H1 (cell line): ENCODE results near the gene RIN1. TPM values are rescaled to one million over a fixed set of nuclear protein-coding genes. Genes with fewer than 3 reads are reported as not detected.
A peak's percentile ranks its signal among the peaks of the same experiment; 100 is the strongest.

ENCODE experiments used
- ASH2L ChIP-seq: fragments of 200-600, 300-600 bp; sonication (generic); IDR thresholded peaks from one replicate; pipeline ENCODE4 v1.7.1; 2017; ENCODE audit warnings: low read length
- ATF2 ChIP-seq: IDR thresholded peaks from 2 replicates; pipeline ENCODE4 v1.6.1; 2012; ENCODE audit warnings: low read length, inconsistent platforms
- BACH1 ChIP-seq: IDR thresholded peaks from 2 replicates; pipeline ENCODE4 v1.6.1; 2012; ENCODE audit warnings: low read length, improper control_type of control experiment
- CBX8 ChIP-seq: fragments of 300-800, 300-1000 bp; sonication (generic); IDR thresholded peaks from 2 replicates; pipeline ENCODE4 v1.7.1; 2016; ENCODE audit warnings: low read depth, low read length, borderline replicate concordance
- E2F6 ChIP-seq: IDR thresholded peaks from 2 replicates; pipeline ENCODE4 v1.6.1; 2012; ENCODE audit warnings: inconsistent platforms
- EGR1 ChIP-seq: IDR thresholded peaks from 2 replicates; pipeline ENCODE4 v1.6.1; 2011; ENCODE audit warnings: low read depth, low read length, borderline replicate concordance
- EZH2 ChIP-seq: fragments of 200-600 bp; sonication (generic); IDR thresholded peaks from 2 replicates; pipeline ENCODE4 v1.7.1; 2012; ENCODE audit warnings: low read depth, mild to moderate bottlenecking, moderate library complexity, low read length, inconsistent platforms; ENCODE audit not compliant: severe bottlenecking
- FOSL1 ChIP-seq: IDR thresholded peaks from 2 replicates; pipeline ENCODE4 v1.6.1; 2011; ENCODE audit warnings: mild to moderate bottlenecking, low read depth, low read length, moderate library complexity; ENCODE audit not compliant: insufficient read depth
- GABPA ChIP-seq: IDR thresholded peaks from 2 replicates; pipeline ENCODE4 v1.6.1; 2011; ENCODE audit warnings: mild to moderate bottlenecking, low read length, moderate library complexity, borderline replicate concordance; ENCODE audit not compliant: insufficient read depth
- GTF2F1 ChIP-seq: IDR thresholded peaks from 2 replicates; pipeline ENCODE4 v1.6.1; 2012; ENCODE audit warnings: low read depth, low read length, improper control_type of control experiment, borderline replicate concordance
- KDM4A ChIP-seq: IDR thresholded peaks from one replicate; pipeline ENCODE4 v1.7.1; 2012; ENCODE audit warnings: low read depth, mild to moderate bottlenecking, moderate library complexity, low read length, inconsistent platforms; ENCODE audit not compliant: severe bottlenecking
- POU5F1 ChIP-seq: IDR thresholded peaks from 2 replicates; pipeline ENCODE4 v1.6.1; 2011; ENCODE audit warnings: low read depth, mild to moderate bottlenecking, low read length, moderate library complexity
- RAD21 ChIP-seq, 2 experiments: IDR thresholded peaks in 1 of 2; conservative IDR thresholded peaks in 1 of 2; 2 replicates each; pipeline ENCODE4 v1.6.1; 2011; ENCODE audit warnings: low read depth in 2 of 2, low read length in 2 of 2, improper control_type of control experiment in 1 of 2, inconsistent platforms in 1 of 2, mild to moderate bottlenecking in 1 of 2, moderate library complexity in 1 of 2
- RNF2 ChIP-seq: fragments of 200-900, 300-1000 bp; sonication (generic); IDR thresholded peaks from 2 replicates; pipeline ENCODE4 v1.7.1; 2016; ENCODE audit warnings: borderline replicate concordance, low read depth, mild to moderate bottlenecking, antibody characterized with exemption, low read length; ENCODE audit not compliant: poor library complexity, severe bottlenecking; ENCODE audit errors: missing control alignments
- SAP30 ChIP-seq: fragments of 300-600 bp; sonication (generic); IDR thresholded peaks from 2 replicates; pipeline ENCODE4 v1.7.1; 2012; ENCODE audit warnings: low read length, moderate library complexity, mild to moderate bottlenecking, inconsistent platforms; ENCODE audit not compliant: insufficient read depth, insufficient replicate concordance
- SIX5 ChIP-seq: IDR thresholded peaks from 2 replicates; pipeline ENCODE4 v1.6.1; 2011; ENCODE audit warnings: mild to moderate bottlenecking, low read depth, low read length
- polyA plus RNA-seq, 7 experiments: library from polyadenylated mRNA; depleted of rRNA in 3 of 7; stranded (reverse) in 5 of 7; unstranded in 2 of 7; fragments of >200 nt in 5 of 7; fragments of 200-250 nt in 2 of 7; gene quantifications; 1 replicate in 5 of 7; 2 replicates in 1 of 7; 4 replicates in 1 of 7; pipeline versions ENCODE4 v1.2.1 to v1.2.3, GENCODE V29; 2011 to 2013; ENCODE audit warnings: missing spikeins in 2 of 7, mixed read lengths in 2 of 7
- total RNA-seq: library from RNA; stranded (reverse); fragmentation: NEBNext Ultra II Directional; extraction: Animal tissue kit (Norgen Biotek cat#: 25700); gene quantifications from 2 replicates; pipeline ENCODE4 v1.2.1, GENCODE V29; 2021
- TF ChIP-seq, protein P1 (sequence below): IDR thresholded peaks from 2 replicates; pipeline ENCODE4 v1.6.1; 2011; ENCODE audit warnings: low read depth, mild to moderate bottlenecking, low read length; ENCODE audit not compliant: insufficient read depth
- TF ChIP-seq, protein P2 (sequence below): IDR thresholded peaks from 2 replicates; pipeline ENCODE4 v1.6.1; 2012; ENCODE audit warnings: inconsistent platforms

RIN1 gene
- total and polyA plus RNA-seq, 2 of the 8 experiments (the other 6 are each of a cell fraction or from before 2014, with no cell fraction given): 2.5 to 5.4 TPM

DNA sequence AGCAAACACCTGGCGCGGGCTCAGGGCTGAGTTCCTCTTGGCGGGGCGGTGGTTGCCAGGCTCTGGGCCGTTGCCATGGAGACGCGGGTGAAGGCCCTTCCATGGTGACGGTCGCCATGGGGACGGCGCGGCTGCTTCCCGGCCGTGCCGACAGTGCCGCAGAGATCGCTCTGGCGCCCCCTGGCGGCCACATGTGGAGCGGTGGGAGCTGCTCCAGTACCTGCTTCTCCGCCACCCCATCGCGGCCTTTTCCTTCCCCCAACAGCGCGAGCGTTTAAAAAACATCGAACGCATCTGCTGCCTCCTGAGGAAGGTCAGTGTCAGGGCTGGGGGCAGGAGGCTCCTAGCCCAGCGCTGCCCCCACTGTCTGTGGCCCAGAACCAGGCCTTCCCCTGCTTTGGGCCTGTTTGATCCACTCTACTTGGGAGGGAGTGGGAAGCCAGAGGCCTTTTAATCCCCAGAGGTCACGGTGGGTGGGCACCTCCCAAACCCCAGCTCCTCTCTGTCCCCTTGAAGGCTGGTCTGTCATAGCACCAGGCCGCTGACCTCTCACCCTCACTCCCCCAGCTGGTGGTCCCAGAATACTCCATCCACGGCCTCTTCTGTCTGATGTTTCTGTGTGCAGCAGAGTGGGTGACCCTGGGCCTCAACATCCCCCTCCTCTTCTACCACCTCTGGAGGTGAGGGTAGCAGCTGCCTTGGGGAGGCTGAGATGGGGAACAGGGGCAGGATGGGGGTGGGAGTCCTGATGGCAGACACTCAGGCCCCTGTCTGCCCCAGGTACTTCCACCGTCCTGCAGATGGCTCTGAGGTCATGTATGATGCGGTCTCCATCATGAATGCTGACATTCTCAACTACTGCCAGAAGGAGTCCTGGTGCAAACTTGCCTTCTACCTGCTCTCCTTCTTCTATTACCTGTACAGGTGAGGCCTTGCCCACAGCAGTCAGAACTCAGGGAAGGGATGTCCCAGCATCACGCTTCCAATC lies 53.5 kb downstream of the RIN1 start (continued):
- TF ChIP-seq ASH2L (peak; percentile 29), E2F6 (no peak), FOSL1 (no peak), ATF2 (0 out of 2 replicates have a peak, but pooled peaks have one; percentile 47), RAD21 (IDR thresholded peaks at IDR 0.05 in 1 of 2, conservative IDR thresholded peaks at IDR 0.05 in 1 of 2; ENCODE audit: low read depth in 2 of 2, low read length in 2 of 2) (peak; percentile 55 to 72), GTF2F1 (no peak), KDM4A (no peak), EZH2 (no peak), SIX5 (no peak), CBX8 (no peak), GABPA (no peak), EGR1 (no peak), POU5F1 (no peak), BACH1 (no peak), RNF2 (no peak), SAP30 (no peak)
- TF ChIP-seq, protein P1, sequence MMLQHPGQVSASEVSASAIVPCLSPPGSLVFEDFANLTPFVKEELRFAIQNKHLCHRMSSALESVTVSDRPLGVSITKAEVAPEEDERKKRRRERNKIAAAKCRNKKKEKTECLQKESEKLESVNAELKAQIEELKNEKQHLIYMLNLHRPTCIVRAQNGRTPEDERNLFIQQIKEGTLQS: peak; percentile 89
- TF ChIP-seq, protein P2, sequence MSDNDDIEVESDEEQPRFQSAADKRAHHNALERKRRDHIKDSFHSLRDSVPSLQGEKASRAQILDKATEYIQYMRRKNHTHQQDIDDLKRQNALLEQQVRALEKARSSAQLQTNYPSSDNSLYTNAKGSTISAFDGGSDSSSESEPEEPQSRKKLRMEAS: peak; percentile 56
